Stimulated activated memory B cell treated with anti-CD40 and anti-IgM and Interleukin-4, amounts not matched to agents 10 μg/mL and 1 μg/mL and 100 μg/mL, for 72 hours (primary cell): Measurements from ENCODE around the gene RFTN1.

Source experiments
- ATAC-seq: fragments of 150-1000 bp; cut with Tn5 transposase; 2 replicates; pipeline ENCODE4 v1.10.0; 2021
- H3K27ac Mint-ChIP-seq: one replicate; pipeline ENCODE4 v1.8.0; 2022; ENCODE audit warnings: mild to moderate bottlenecking, mixed read lengths
- H3K27me3 Mint-ChIP-seq: one replicate; pipeline ENCODE4 v1.8.0; 2022; ENCODE audit warnings: mixed read lengths
- H3K36me3 Mint-ChIP-seq: one replicate; pipeline ENCODE4 v1.8.0; 2022; ENCODE audit warnings: mixed read lengths
- H3K4me1 Mint-ChIP-seq: one replicate; pipeline ENCODE4 v1.8.0; 2022; ENCODE audit warnings: mixed read lengths
- H3K4me3 Mint-ChIP-seq: one replicate; pipeline ENCODE4 v1.8.0; 2022; ENCODE audit warnings: mild to moderate bottlenecking, moderate library complexity, mixed read lengths
- H3K9me3 Mint-ChIP-seq: one replicate; pipeline ENCODE4 v1.8.0; 2022; ENCODE audit warnings: mixed read lengths

RFTN1 gene

GRCh38 chr3:16460273-16460672 lies 53.2 kb downstream of the RFTN1 start:
- Mint-ChIP-seq H3K27me3 (no peaks in the 10 kb centered on the region), H3K36me3 (peaks cover 61% of the 10 kb centered on the region), H3K27ac (no peak overlapping the region), H3K4me3 (no peak overlapping the region), H3K4me1 (peaks cover 33% of the 10 kb centered on the region), H3K9me3 (no peaks in the 10 kb centered on the region)
- no peak for ATAC-seq

GRCh38 chr3:16456784-16457415 lies 56.6 kb downstream of the RFTN1 start:
- no peak for ATAC-seq
- Mint-ChIP-seq H3K27ac (no peak overlapping the region), H3K27me3 (no peaks in the 10 kb centered on the region), H3K4me1 (peaks cover 44% of the 10 kb centered on the region), H3K36me3 (peaks cover 61% of the 10 kb centered on the region), H3K4me3 (no peak overlapping the region), H3K9me3 (no peaks in the 10 kb centered on the region)

GRCh38 chr3:16455966-16456365 lies 57.5 kb downstream of the RFTN1 start:
- H3K27ac Mint-ChIP-seq, result no peak overlapping the region
- peaks cover 62% of the 10 kb centered on the region for H3K36me3 Mint-ChIP-seq
- no peaks in the 10 kb centered on the region for H3K27me3 Mint-ChIP-seq
- ATAC-seq, result no peak
- no peak overlapping the region for H3K4me3 Mint-ChIP-seq
- no peaks in the 10 kb centered on the region for H3K9me3 Mint-ChIP-seq
- H3K4me1 Mint-ChIP-seq, result peaks cover 53% of the 10 kb centered on the region

GRCh38 chr3:16455001-16455400 lies 58.5 kb downstream of the RFTN1 start:
- Mint-ChIP-seq H3K4me1 (peaks cover 61% of the 10 kb centered on the region), H3K27ac (no peak overlapping the region), H3K27me3 (no peaks in the 10 kb centered on the region), H3K36me3 (peaks cover 68% of the 10 kb centered on the region), H3K4me3 (no peak overlapping the region), H3K9me3 (no peaks in the 10 kb centered on the region)
- no peak for ATAC-seq

- Mint-ChIP-seq H3K4me1 (peaks cover 69% of the 10 kb centered on the region), H3K9me3 (no peaks in the 10 kb centered on the region), H3K4me3 (no peak overlapping the region), H3K36me3 (peaks cover 77% of the 10 kb centered on the region), H3K27ac (no peak overlapping the region), H3K27me3 (peaks cover 6% of the 10 kb centered on the region)
- no peak for ATAC-seq
Measured at GRCh38 chr3:16452261-16452660, 61.2 kb downstream of the RFTN1 start.

GRCh38 chr3:16449369-16449768 lies 64.1 kb downstream of the RFTN1 start:
- no peak overlapping the region for H3K4me3 Mint-ChIP-seq
- H3K27ac Mint-ChIP-seq, result peak overlapping the region; percentile 17
- ATAC-seq, result no peak
- peaks cover 6% of the 10 kb centered on the region for H3K27me3 Mint-ChIP-seq
- no peaks in the 10 kb centered on the region for H3K9me3 Mint-ChIP-seq
- peaks cover 95% of the 10 kb centered on the region for H3K36me3 Mint-ChIP-seq
- H3K4me1 Mint-ChIP-seq, result peaks cover 72% of the 10 kb centered on the region

GRCh38 chr3:16448639-16449070 lies 64.8 kb downstream of the RFTN1 start:
- ATAC-seq, result no peak
- H3K9me3 Mint-ChIP-seq, result no peaks in the 10 kb centered on the region
- H3K4me1 Mint-ChIP-seq, result peaks cover 67% of the 10 kb centered on the region
- H3K36me3 Mint-ChIP-seq, result peaks cover 94% of the 10 kb centered on the region
- H3K27ac Mint-ChIP-seq, result peak overlapping the region; percentile 30
- H3K4me3 Mint-ChIP-seq, result no peak overlapping the region
- peaks cover 6% of the 10 kb centered on the region for H3K27me3 Mint-ChIP-seq

GRCh38 chr3:16447135-16447534 lies 66.4 kb downstream of the RFTN1 start:
- peaks cover 66% of the 10 kb centered on the region for H3K4me1 Mint-ChIP-seq
- peaks cover 5% of the 10 kb centered on the region for H3K9me3 Mint-ChIP-seq
- no peak for ATAC-seq
- H3K27me3 Mint-ChIP-seq, result peaks cover 16% of the 10 kb centered on the region
- peaks cover 95% of the 10 kb centered on the region for H3K36me3 Mint-ChIP-seq
- no peak overlapping the region for H3K27ac Mint-ChIP-seq
- no peak overlapping the region for H3K4me3 Mint-ChIP-seq

- Mint-ChIP-seq H3K4me1 (peaks cover 56% of the 10 kb centered on the region), H3K36me3 (peaks cover 90% of the 10 kb centered on the region), H3K9me3 (peaks cover 5% of the 10 kb centered on the region), H3K27me3 (peaks cover 16% of the 10 kb centered on the region), H3K4me3 (no peak overlapping the region), H3K27ac (no peak overlapping the region)
- ATAC-seq, result no peak
Measured at GRCh38 chr3:16444344-16444743, 69.2 kb downstream of the RFTN1 start.

GRCh38 chr3:16442730-16443129 lies 70.8 kb downstream of the RFTN1 start:
- Mint-ChIP-seq H3K36me3 (peaks cover 79% of the 10 kb centered on the region), H3K9me3 (peaks cover 5% of the 10 kb centered on the region), H3K27ac (no peak overlapping the region), H3K4me1 (peaks cover 48% of the 10 kb centered on the region), H3K4me3 (no peak overlapping the region), H3K27me3 (peaks cover 10% of the 10 kb centered on the region)
- no peak for ATAC-seq

- H3K36me3 Mint-ChIP-seq, result peaks cover 77% of the 10 kb centered on the region
- peaks cover 38% of the 10 kb centered on the region for H3K4me1 Mint-ChIP-seq
- H3K27me3 Mint-ChIP-seq, result peaks cover 10% of the 10 kb centered on the region
- H3K9me3 Mint-ChIP-seq, result peaks cover 5% of the 10 kb centered on the region
- ATAC-seq, result no peak
- no peak overlapping the region for H3K27ac Mint-ChIP-seq
- no peak overlapping the region for H3K4me3 Mint-ChIP-seq
Measured at GRCh38 chr3:16441371-16441875, 72.1 kb downstream of the RFTN1 start.

- H3K36me3 Mint-ChIP-seq, result peaks cover 76% of the 10 kb centered on the region
- no peak overlapping the region for H3K27ac Mint-ChIP-seq
- ATAC-seq, result no peak
- H3K27me3 Mint-ChIP-seq, result peaks cover 10% of the 10 kb centered on the region
- peaks cover 5% of the 10 kb centered on the region for H3K9me3 Mint-ChIP-seq
- peaks cover 39% of the 10 kb centered on the region for H3K4me1 Mint-ChIP-seq
- H3K4me3 Mint-ChIP-seq, result no peak overlapping the region
Measured at GRCh38 chr3:16439848-16440708, 73.4 kb downstream of the RFTN1 start.

- H3K9me3 Mint-ChIP-seq, result peaks cover 5% of the 10 kb centered on the region
- no peak for ATAC-seq
- peaks cover 73% of the 10 kb centered on the region for H3K36me3 Mint-ChIP-seq
- no peak overlapping the region for H3K27ac Mint-ChIP-seq
- H3K4me1 Mint-ChIP-seq, result peaks cover 44% of the 10 kb centered on the region
- no peak overlapping the region for H3K4me3 Mint-ChIP-seq
- H3K27me3 Mint-ChIP-seq, result peaks cover 10% of the 10 kb centered on the region
Measured at GRCh38 chr3:16439163-16439847, 74.2 kb downstream of the RFTN1 start.

GRCh38 chr3:16437640-16438039 lies 75.9 kb downstream of the RFTN1 start:
- H3K4me1 Mint-ChIP-seq, result peaks cover 49% of the 10 kb centered on the region
- H3K27me3 Mint-ChIP-seq, result peaks cover under 1% of the 10 kb centered on the region
- no peak overlapping the region for H3K27ac Mint-ChIP-seq
- H3K9me3 Mint-ChIP-seq, result no peaks in the 10 kb centered on the region
- H3K36me3 Mint-ChIP-seq, result peaks cover 74% of the 10 kb centered on the region
- no peak overlapping the region for H3K4me3 Mint-ChIP-seq
- ATAC-seq, result no peak

GRCh38 chr3:16433701-16434151 lies 79.8 kb downstream of the RFTN1 start:
- ATAC-seq, result peak; percentile 91
- peak overlapping the region; percentile 98 for H3K27ac Mint-ChIP-seq
- no peaks in the 10 kb centered on the region for H3K9me3 Mint-ChIP-seq
- no peaks in the 10 kb centered on the region for H3K27me3 Mint-ChIP-seq
- H3K4me3 Mint-ChIP-seq, result peak overlapping the region; percentile 56
- H3K36me3 Mint-ChIP-seq, result peaks cover 83% of the 10 kb centered on the region
- H3K4me1 Mint-ChIP-seq, result peaks cover 66% of the 10 kb centered on the region
